ENCODE measurements around the gene MED20. TPM values are rescaled to one million over a fixed set of nuclear protein-coding genes. Genes with fewer than 3 reads are reported as not detected.
A peak's percentile ranks its signal among the peaks of the same experiment; 100 is the strongest.

The MED20 gene
- total and polyA plus RNA-seq, 8 donors = 19.7 to 32.1 (median 27.9) TPM

GRCh38 chr6:41922154-41922553, 1.2 kb upstream of the MED20 start:
- peaks cover 3 to 56% of the 10 kb centered on the region in 2 donors for H3K4me1 ChIP-seq
- H3K4me3 ChIP-seq = peak overlapping the region; percentile 77 to 86
- no peaks in the 10 kb centered on the region for H3K9me3 ChIP-seq
- H3K27me3 ChIP-seq = no peaks in the 10 kb centered on the region
- TF ChIP-seq CTCF (IDR thresholded peaks at IDR 0.05) = no peak
- peaks cover 0 to 9% of the 10 kb centered on the region in 2 donors for H3K36me3 ChIP-seq
- ATAC-seq (no peak), DNase-seq (no peak)
- intact Hi-C loops (cut with DNase I) = no loop called here
- H3K27ac ChIP-seq = peak overlapping the region in 1 of 2 donors; percentile 97

GRCh38 chr6:41921712-41921998, 716 bp upstream of the MED20 start:
- DNase-seq = no peak
- Histone ChIP-seq H3K9me3 (no peaks in the 10 kb centered on the region), H3K4me3 (peak overlapping the region; percentile 77 to 86), H3K36me3 (peaks cover 0 to 11% of the 10 kb centered on the region in 2 donors), H3K27me3 (no peaks in the 10 kb centered on the region), H3K27ac (peak overlapping the region; percentile 97 to 99), H3K4me1 (peaks cover 3 to 56% of the 10 kb centered on the region in 2 donors)
- no peak for TF ChIP-seq CTCF (IDR thresholded peaks at IDR 0.05)
- intact Hi-C loops (cut with DNase I) = no loop called here
- peak; percentile 33 for ATAC-seq

- Histone ChIP-seq H3K27me3 (no peaks in the 10 kb centered on the region), H3K27ac (peak overlapping the region in 1 of 2 donors; percentile 23), H3K9me3 (no peaks in the 10 kb centered on the region), H3K4me3 (no peak overlapping the region), H3K36me3 (peaks cover 0 to 43% of the 10 kb centered on the region in 2 donors), H3K4me1 (peaks cover 3 to 51% of the 10 kb centered on the region in 2 donors)
- DNase-seq (no peak), ATAC-seq (no peak)
- intact Hi-C loops (cut with DNase I) = no loop called here
- TF ChIP-seq CTCF (IDR thresholded peaks at IDR 0.05) = no peak
Measured at GRCh38 chr6:41917528-41917927, 3.4 kb downstream of the MED20 start.

GRCh38 chr6:41914869-41915530, 5.9 kb downstream of the MED20 start:
- Histone ChIP-seq H3K36me3 (peaks cover 0 to 59% of the 10 kb centered on the region in 2 donors), H3K27ac (peak overlapping the region in 1 of 2 donors; percentile 45), H3K4me3 (no peak overlapping the region), H3K4me1 (peaks cover 0 to 34% of the 10 kb centered on the region in 2 donors), H3K9me3 (no peaks in the 10 kb centered on the region), H3K27me3 (no peaks in the 10 kb centered on the region)
- intact Hi-C loops (cut with DNase I) = no loop called here
- TF ChIP-seq CTCF (IDR thresholded peaks at IDR 0.05) = no peak
- ATAC-seq (no peak), DNase-seq (no peak)

- no peak for ATAC-seq
- intact Hi-C loops (cut with DNase I) = no loop called here
Measured at GRCh38 chr6:41914343-41914742, 6.6 kb downstream of the MED20 start.

More at GRCh38 chr6:41914343-41914742, 6.6 kb downstream of the MED20 start:
- Histone ChIP-seq H3K36me3 (peaks cover 0 to 65% of the 10 kb centered on the region in 2 donors), H3K4me1 (peaks cover 0 to 28% of the 10 kb centered on the region in 2 donors), H3K9me3 (no peaks in the 10 kb centered on the region), H3K4me3 (no peak overlapping the region), H3K27me3 (no peaks in the 10 kb centered on the region), H3K27ac (peak overlapping the region in 1 of 2 donors; percentile 45)
- no peak for TF ChIP-seq CTCF (IDR thresholded peaks at IDR 0.05)
- no peak for DNase-seq
